Mesodermal cell (in vitro differentiated cells): ENCODE data around the gene THBS1. TPM values are rescaled to one million over a fixed set of nuclear protein-coding genes. Genes with fewer than 3 reads are reported as not detected.

Experiments used
- H3K27ac ChIP-seq: 2 replicates; pipeline ENCODE4 v1.7.0; 2013; ENCODE audit warnings: mild to moderate bottlenecking, low read depth, low read length, moderate library complexity; ENCODE audit not compliant: severe bottlenecking
- H3K36me3 ChIP-seq: 2 replicates; pipeline ENCODE4 v1.7.1; 2013; ENCODE audit warnings: mild to moderate bottlenecking, low read length, moderate library complexity; ENCODE audit not compliant: control insufficient read depth, insufficient read depth
- H3K4me1 ChIP-seq: one replicate; pipeline ENCODE4 v1.7.1; 2013; ENCODE audit warnings: mild to moderate bottlenecking, low read length; ENCODE audit not compliant: insufficient read depth, control insufficient read depth, poor library complexity, severe bottlenecking
- H3K4me3 ChIP-seq: 2 replicates; pipeline ENCODE4 v1.7.0; 2013; ENCODE audit warnings: low read length, control low read depth, mild to moderate bottlenecking; ENCODE audit not compliant: insufficient read depth, poor library complexity, severe bottlenecking; ENCODE audit errors: extremely low read depth
- H3K9me3 ChIP-seq: 2 replicates; pipeline ENCODE4 v1.7.1; 2013; ENCODE audit warnings: mild to moderate bottlenecking, low read length, moderate library complexity; ENCODE audit not compliant: control insufficient read depth
- WGBS, 2 experiments: methylation state at CpG; one replicate each; pipeline ENCODE4 v1.1.5; 2013; ENCODE audit warnings: missing lambda C conversion rate in 2 of 2; ENCODE audit not compliant: insufficient coverage in 2 of 2; 5-methylcytosine and 5-hydroxymethylcytosine counted together
- polyA plus RNA-seq, 2 experiments: library from polyadenylated mRNA; stranded (reverse); fragments of 50-300 nt; gene quantifications; one replicate each; pipeline ENCODE4 v1.2.3, GENCODE V29; 2013

The THBS1 gene
- 81.2 TPM for polyA plus RNA-seq (2013, experiment 1 of 2)
- 74.4 TPM for polyA plus RNA-seq (2013, experiment 2 of 2)

- H3K9me3 ChIP-seq: no peaks in the 10 kb centered on the region
- H3K4me1 ChIP-seq: peaks cover 30% of the 10 kb centered on the region
- WGBS, 2 experiments: 0% methylated on average over 61 to 67 of the region's 74 CpGs
- H3K27ac ChIP-seq: peak within 1 kb of the TSS; percentile 88
- H3K36me3 ChIP-seq: peaks cover 40% of the 10 kb centered on the region
- H3K4me3 ChIP-seq: peak within 1 kb of the TSS; percentile 65
These were observed at the start of gene THBS1 for GRCh38 chr15:39580485-39581241. Gene THBS1 (plus strand): TSS chr15:39581079. CDS start chr15:39581858, 779 bp downstream.

GRCh38 chr15:39534996-39535395, 45.9 kb upstream of the THBS1 start:
- Histone ChIP-seq H3K36me3 (no peaks in the 10 kb centered on the region), H3K27ac (no peak overlapping the region), H3K9me3 (no peaks in the 10 kb centered on the region), H3K4me1 (no peaks in the 10 kb centered on the region), H3K4me3 (no peak overlapping the region)
- WGBS, 2 experiments: 90 to 100% methylated on average over 4 to 5 of the region's 5 CpGs

DNA sequence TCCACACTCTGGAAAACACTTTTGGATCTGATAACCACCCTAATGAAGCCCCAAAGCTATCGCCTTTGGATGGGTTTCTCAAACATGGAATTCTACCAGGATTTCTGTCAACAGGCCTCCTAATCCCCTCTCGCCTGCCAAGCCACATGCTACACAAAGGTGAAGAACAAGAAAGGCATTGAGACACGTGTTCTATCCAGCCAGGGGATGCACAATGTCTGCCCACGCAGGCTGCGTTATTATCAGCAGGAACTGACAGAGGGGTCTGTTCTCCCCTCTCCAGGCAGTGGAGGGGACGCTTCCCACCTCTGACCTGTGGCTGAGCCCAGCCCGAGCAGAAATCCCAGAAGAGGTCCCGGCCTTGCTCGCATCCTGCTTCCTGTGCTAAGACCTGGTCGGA, 45.4 kb upstream of the THBS1 start:
- H3K9me3 ChIP-seq: no peaks in the 10 kb centered on the region
- 76 to 92% methylated on average over 5 to 6 of the region's 10 CpGs for WGBS, 2 experiments
- H3K4me1 ChIP-seq: no peaks in the 10 kb centered on the region
- no peak overlapping the region for H3K27ac ChIP-seq
- H3K4me3 ChIP-seq: no peak overlapping the region
- no peaks in the 10 kb centered on the region for H3K36me3 ChIP-seq

DNA sequence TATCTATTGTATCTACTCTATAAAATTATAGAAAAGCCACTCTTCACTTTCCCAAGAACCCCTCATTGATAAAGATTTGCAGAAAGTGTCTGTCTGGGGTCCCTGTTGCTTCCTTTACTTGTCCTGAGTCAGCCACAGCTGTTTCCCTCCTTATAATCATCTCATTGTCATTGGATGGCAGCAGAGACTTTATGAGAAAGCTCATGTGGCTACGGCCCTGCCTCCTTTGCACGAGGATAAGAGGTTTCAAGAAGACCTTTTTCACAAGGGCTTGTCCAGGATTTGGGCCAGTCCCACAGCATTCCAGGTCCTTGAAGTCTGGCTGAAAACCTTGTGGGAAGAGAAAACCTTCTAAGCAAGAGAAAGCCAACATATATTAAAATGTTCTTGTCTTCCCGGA, 41.9 kb upstream of the THBS1 start:
- no peak overlapping the region for H3K27ac ChIP-seq
- 80 to 82% methylated on average over 1 to 2 of the region's 3 CpGs for WGBS, 2 experiments
- no peaks in the 10 kb centered on the region for H3K4me1 ChIP-seq
- H3K4me3 ChIP-seq: no peak overlapping the region
- no peaks in the 10 kb centered on the region for H3K36me3 ChIP-seq
- H3K9me3 ChIP-seq: no peaks in the 10 kb centered on the region

- Histone ChIP-seq H3K9me3 (no peaks in the 10 kb centered on the region), H3K4me3 (no peak overlapping the region), H3K36me3 (no peaks in the 10 kb centered on the region), H3K27ac (no peak overlapping the region), H3K4me1 (no peaks in the 10 kb centered on the region)
- 97 to 100% methylated on average over 2 of the region's 2 CpGs for WGBS, 2 experiments
These were observed 41.4 kb upstream of the THBS1 start for GRCh38 chr15:39539466-39539865.

- no peaks in the 10 kb centered on the region for H3K4me1 ChIP-seq
- no peaks in the 10 kb centered on the region for H3K36me3 ChIP-seq
- no peak overlapping the region for H3K27ac ChIP-seq
- H3K4me3 ChIP-seq: no peak overlapping the region
- H3K9me3 ChIP-seq: peaks cover 5% of the 10 kb centered on the region
- 100% methylated on average over 2 to 3 of the region's 3 CpGs for WGBS, 2 experiments
These were observed 40.8 kb upstream of the THBS1 start for GRCh38 chr15:39539973-39540558.

DNA sequence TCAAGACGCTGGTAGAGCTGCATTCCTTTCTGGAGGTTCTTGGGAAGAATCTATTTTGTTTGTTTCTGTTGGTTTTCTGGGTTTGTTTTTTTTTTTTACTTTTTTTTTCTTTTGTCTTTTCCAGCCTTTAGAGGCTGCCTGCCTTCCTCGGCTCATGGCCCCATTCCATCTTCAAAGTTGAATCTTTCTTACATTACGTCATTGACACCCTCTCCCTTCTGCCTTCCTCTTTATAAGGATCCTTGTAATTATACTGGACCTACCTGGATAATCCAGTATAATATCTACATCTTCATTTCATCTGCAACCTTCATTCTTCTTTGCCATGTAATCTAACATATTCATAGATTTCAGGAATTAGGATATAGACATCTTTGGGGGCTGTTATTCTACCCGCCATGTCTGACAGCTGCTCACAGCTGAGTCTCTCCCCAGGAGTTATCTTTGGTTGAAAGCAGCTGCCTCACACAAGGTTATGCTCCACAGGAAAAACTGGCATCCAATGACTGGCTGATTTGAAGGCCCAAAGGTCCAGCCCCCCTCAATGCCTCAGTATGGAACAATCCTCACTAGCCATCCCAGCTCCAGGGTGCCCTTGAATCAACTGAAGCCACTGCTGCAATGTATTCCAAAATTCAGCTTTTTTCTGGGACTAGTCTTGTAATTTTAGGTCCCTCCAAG, 38.4 kb upstream of the THBS1 start:
- 82 to 100% methylated on average over 3 to 4 of the region's 4 CpGs for WGBS, 2 experiments

GRCh38 chr15:39543651-39544050, 37.2 kb upstream of the THBS1 start:
- Histone ChIP-seq H3K4me3 (no peak overlapping the region), H3K4me1 (no peaks in the 10 kb centered on the region), H3K9me3 (peaks cover 9% of the 10 kb centered on the region), H3K27ac (no peak overlapping the region), H3K36me3 (no peaks in the 10 kb centered on the region)
- WGBS, 2 experiments: 43 to 60% methylated on average over 1 of the region's 1 CpG

More for the DNA sequence above, 38.4 kb upstream of the THBS1 start:
- no peaks in the 10 kb centered on the region for H3K4me1 ChIP-seq
- no peak overlapping the region for H3K27ac ChIP-seq
- H3K36me3 ChIP-seq: no peaks in the 10 kb centered on the region
- peaks cover 9% of the 10 kb centered on the region for H3K9me3 ChIP-seq
- H3K4me3 ChIP-seq: no peak overlapping the region

DNA sequence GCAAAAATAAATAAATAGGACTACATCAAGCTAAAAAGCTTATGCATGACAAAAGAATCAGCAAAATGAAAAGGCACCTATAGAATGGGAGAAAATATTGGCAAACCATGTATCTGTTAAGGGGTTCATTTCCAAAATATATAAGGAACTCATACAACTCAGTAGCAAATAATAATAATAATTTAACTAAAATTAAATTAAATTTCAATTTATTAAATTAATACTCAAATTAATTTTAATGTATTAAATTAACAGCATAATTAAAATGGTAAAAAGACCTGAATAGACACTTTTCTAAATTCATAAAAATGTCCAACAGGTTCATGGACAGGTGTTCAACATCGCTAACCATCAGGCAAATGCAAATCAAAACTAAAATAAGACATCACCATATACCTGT, 34.0 kb upstream of the THBS1 start:
- no peaks in the 10 kb centered on the region for H3K4me1 ChIP-seq
- H3K36me3 ChIP-seq: no peaks in the 10 kb centered on the region
- H3K27ac ChIP-seq: no peak overlapping the region
- peaks cover 9% of the 10 kb centered on the region for H3K9me3 ChIP-seq
- no peak overlapping the region for H3K4me3 ChIP-seq
- no CpG with 5 or more reads among the region's 1 CpG for WGBS, 2 experiments

DNA sequence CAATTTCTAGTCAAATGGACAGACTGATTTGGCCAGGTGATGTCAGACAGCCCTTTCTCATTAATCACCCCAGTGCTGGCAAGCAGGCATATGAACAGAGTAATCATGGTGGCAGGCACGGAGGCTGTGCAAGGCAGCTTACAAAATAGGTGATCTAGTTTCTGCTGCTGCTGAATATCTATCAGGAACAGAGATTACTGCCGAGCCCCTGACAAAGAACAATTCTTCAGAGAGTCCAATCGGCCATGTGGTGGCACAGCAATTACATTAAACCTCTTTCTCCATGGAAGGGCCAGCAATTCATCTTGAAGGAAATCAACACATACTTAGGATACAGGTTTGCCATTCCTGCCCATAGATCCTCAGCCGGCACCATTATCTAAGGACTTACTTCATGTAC, 32.3 kb upstream of the THBS1 start:
- no peak overlapping the region for H3K27ac ChIP-seq
- no peak overlapping the region for H3K4me3 ChIP-seq
- no peaks in the 10 kb centered on the region for H3K36me3 ChIP-seq
- 86 to 94% methylated on average over 4 of the region's 4 CpGs for WGBS, 2 experiments
- H3K9me3 ChIP-seq: peaks cover 9% of the 10 kb centered on the region
- H3K4me1 ChIP-seq: no peaks in the 10 kb centered on the region
